BLaER1 treated with 17β-estradiol and CSF1 and Interleukin-3, amounts not matched to agents 10 nM and 100 nM (cell line): ENCODE data around the gene MCC.

Experiments used
- H3K27ac ChIP-seq, 11 experiments: shearing (Covaris generic); formaldehyde crosslinking; 2 replicates each; pipeline ENCODE4 v1.8.1; 2022
- H3K27me3 ChIP-seq, 11 experiments: shearing (Covaris generic); formaldehyde crosslinking; 2 replicates each; pipeline ENCODE4 v1.8.1; 2022
- H3K36me3 ChIP-seq, 11 experiments: shearing (Covaris generic); formaldehyde crosslinking; 2 replicates each; pipeline ENCODE4 v1.8.1; 2022
- H3K4me1 ChIP-seq, 10 experiments: shearing (Covaris generic); formaldehyde crosslinking; 2 replicates each; pipeline ENCODE4 v1.8.1; 2022
- H3K4me2 ChIP-seq, 11 experiments: shearing (Covaris generic); formaldehyde crosslinking; 2 replicates each; pipeline ENCODE4 v1.8.1; 2022
- H3K4me3 ChIP-seq, 10 experiments: shearing (Covaris generic); formaldehyde crosslinking; 2 replicates each; pipeline ENCODE4 v1.8.1; 2022
- H3K9ac ChIP-seq, 11 experiments: shearing (Covaris generic); formaldehyde crosslinking; 2 replicates each; pipeline ENCODE4 v1.8.1; 2022
- H3K9me3 ChIP-seq, 11 experiments: shearing (Covaris generic); formaldehyde crosslinking; replicated peaks in 1 of 11; 2 replicates each; pipeline ENCODE4 v1.8.1; 2022
- H4K20me1 ChIP-seq, 11 experiments: shearing (Covaris generic); formaldehyde crosslinking; 2 replicates each; pipeline ENCODE4 v1.8.1; 2022
- Cebpa-rat ChIP-seq, 11 experiments: shearing (Covaris generic); IDR thresholded peaks; 2 replicates each; pipeline ENCODE4 v1.8.1; 2022

The MCC gene

DNA sequence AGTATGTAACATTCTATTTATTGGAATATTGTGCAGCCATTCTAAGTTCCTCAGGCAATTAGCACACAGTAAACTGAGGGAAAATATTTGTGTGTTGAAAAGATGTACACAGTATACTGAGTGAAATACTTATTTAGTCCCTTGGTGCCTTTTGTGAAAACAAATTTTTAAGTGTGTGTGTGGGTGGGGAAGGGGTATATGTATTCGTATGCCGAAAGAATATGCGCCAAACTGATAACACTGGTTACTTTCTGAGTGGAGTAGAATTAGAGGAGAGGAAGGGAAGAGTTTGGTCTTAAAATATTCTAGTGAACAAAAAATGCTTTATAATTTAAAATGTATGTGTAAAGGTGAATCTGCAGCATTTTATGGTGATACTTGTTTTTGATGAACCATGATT lies 508.5 kb downstream of the MCC start:
- peak overlapping the region in 10 of 11 experiments; percentile 23 to 93 (median 68); a peak in 20 of 22 replicates for H3K4me2 ChIP-seq
- H3K9ac ChIP-seq, result peak overlapping the region in 2 of 11 experiments; percentile 51 to 57; a peak in 5 of 22 replicates
- H3K27me3 ChIP-seq, result no peaks in the 10 kb centered on the region
- peak overlapping the region in 4 of 10 experiments; percentile 4 to 93 (median 14); a peak in 4 of 20 replicates for H3K4me3 ChIP-seq
- H3K9me3 ChIP-seq, result peaks cover 0 to 7% (median 0%) of the 10 kb centered on the region in 11 experiments; a peak in 2 of 22 replicates
- peaks cover 18 to 57% (median 35%) of the 10 kb centered on the region in 10 experiments; a peak in 19 of 20 replicates for H3K4me1 ChIP-seq
- H3K36me3 ChIP-seq, result peaks cover 25 to 54% (median 37%) of the 10 kb centered on the region in 11 experiments
- TF ChIP-seq Cebpa-rat (IDR thresholded peaks at IDR 0.05), result no peak
- no peak overlapping the region for H3K27ac ChIP-seq
- H4K20me1 ChIP-seq, result peaks cover 43 to 73% (median 66%) of the 10 kb centered on the region in 11 experiments

DNA sequence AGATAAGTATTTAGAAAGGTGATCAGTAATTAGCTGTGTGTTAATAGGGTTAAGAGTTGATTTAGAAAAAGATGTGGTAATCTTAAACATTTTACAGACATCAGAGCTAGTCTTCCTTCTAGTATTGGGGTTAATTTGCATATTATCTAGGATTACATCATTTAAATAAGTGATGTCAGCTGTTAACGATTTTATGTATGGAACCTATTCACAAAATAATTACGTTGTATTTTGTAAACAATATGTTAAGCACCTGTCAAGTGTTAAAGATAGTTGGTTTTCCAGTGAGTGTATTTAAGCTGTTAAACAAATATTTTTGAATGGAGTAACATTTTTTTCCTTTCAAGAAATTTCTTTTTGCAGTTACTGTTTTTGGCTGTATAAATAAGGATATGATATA lies 509.4 kb downstream of the MCC start:
- H4K20me1 ChIP-seq, result peaks cover 35 to 64% (median 58%) of the 10 kb centered on the region in 11 experiments
- no peaks in the 10 kb centered on the region for H3K27me3 ChIP-seq
- H3K36me3 ChIP-seq, result peaks cover 19 to 46% (median 30%) of the 10 kb centered on the region in 11 experiments
- no peak for TF ChIP-seq Cebpa-rat (IDR thresholded peaks at IDR 0.05)
- H3K27ac ChIP-seq, result peak overlapping the region in 1 of 11 experiments; percentile 90; a peak in 1 of 22 replicates
- H3K4me2 ChIP-seq, result peak overlapping the region in 10 of 11 experiments; percentile 66 to 93 (median 86); a peak in 16 of 22 replicates
- H3K9me3 ChIP-seq, result peaks cover 0 to 7% (median 0%) of the 10 kb centered on the region in 11 experiments; a peak in 2 of 22 replicates
- peaks cover 18 to 52% (median 33%) of the 10 kb centered on the region in 10 experiments; a peak in 19 of 20 replicates for H3K4me1 ChIP-seq
- H3K4me3 ChIP-seq, result peak overlapping the region in 9 of 10 experiments; percentile 77 to 95 (median 86); a peak in 13 of 20 replicates
- peak overlapping the region in 3 of 11 experiments; percentile 91 to 93 (median 92); a peak in 3 of 22 replicates for H3K9ac ChIP-seq

DNA sequence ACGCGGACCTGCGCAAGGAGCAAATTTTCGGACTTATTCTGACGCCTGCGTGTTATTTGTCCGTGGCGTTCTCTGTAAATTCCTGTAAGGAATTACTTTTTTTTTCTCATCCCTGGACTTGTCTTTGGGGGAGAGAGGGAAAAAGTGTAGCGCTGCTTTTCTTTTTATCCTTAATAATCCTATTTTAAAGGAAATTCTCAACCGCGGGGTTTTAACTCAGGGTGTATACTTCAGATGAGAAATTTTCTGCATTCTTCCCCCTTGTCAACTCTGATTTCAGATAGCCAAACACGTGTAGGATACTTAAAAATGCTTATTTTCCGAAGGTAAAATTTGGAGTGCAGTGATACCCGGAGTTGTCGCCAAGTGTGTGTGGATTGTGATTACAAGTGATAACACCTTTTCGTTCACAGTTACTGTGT lies 510.8 kb downstream of the MCC start:
- Histone ChIP-seq H3K9ac (peak overlapping the region; percentile 90 to 98 (median 94)), H3K27ac (peak overlapping the region; percentile 74 to 98 (median 94))

DNA sequence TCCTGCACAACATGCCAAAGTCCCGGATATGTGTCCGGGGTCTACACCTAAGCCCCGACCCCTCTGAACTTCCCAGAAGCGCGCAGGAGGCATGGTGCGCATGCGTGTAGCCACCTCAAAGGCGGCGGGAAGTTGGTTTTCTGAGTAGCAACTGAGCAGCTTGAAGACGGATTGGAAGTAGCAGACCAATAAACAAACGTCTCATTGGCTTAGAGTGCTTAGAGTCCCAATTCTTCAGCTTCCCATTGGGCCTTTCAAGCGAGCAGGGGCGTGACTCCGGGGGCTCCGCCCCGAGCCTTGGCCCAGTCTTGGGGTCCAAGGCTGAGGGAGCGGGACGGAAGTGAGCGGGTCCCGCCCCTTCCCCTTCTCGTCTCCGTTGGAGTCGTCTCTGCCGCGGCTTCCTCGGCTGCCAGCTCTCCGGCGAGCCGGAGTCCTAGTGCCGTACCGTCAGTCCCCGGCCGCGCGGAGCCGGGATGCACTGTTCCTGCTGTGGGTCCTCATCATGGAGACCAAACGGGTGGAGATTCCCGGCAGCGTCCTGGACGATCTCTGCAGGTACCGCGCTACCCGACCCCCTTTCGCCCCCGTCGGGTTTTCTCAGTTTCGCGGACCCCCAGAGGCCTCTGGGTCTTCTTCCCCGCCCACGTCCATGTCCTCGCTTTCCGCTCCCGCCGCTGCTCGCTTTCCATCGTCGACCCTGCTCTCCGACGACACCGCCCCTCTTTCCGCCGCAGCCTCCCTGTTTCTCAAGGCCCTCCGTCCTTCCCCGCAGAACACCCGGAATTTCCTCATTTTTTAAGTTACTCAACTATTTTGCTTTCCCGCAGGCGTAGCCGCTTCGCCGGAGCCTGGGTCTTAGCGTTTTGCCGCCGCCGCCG lies 511.6 kb downstream of the MCC start, which contains the start of gene DCP2:
Gene DCP2, plus strand, starts transcription at position 367 of the 878 bp plus-strand sequence. Its CDS starts 136 bp downstream, at position 503.
- peak within 1 kb of the TSS; percentile 74 to 98 (median 94) for H3K27ac ChIP-seq
- H3K4me3 ChIP-seq, result peak within 1 kb of the TSS; percentile 77 to 95 (median 87)
- peaks cover 0 to 7% (median 0%) of the 10 kb centered on the region in 11 experiments; a peak in 2 of 22 replicates for H3K9me3 ChIP-seq
- peak within 1 kb of the TSS; percentile 90 to 98 (median 94) for H3K9ac ChIP-seq
- H4K20me1 ChIP-seq, result peaks cover 13 to 43% (median 36%) of the 10 kb centered on the region in 11 experiments; a peak in 20 of 22 replicates
- peaks cover 11 to 33% (median 21%) of the 10 kb centered on the region in 10 experiments; a peak in 18 of 20 replicates for H3K4me1 ChIP-seq
- H3K4me2 ChIP-seq, result peak within 1 kb of the TSS; percentile 69 to 93 (median 85)
- TF ChIP-seq Cebpa-rat (IDR thresholded peaks at IDR 0.05), result peak in 6 of 11 experiments; percentile 29 to 62 (median 46); a peak in 8 of 22 replicates
- no peaks in the 10 kb centered on the region for H3K27me3 ChIP-seq
- H3K36me3 ChIP-seq, result peaks cover 9 to 24% (median 12%) of the 10 kb centered on the region in 11 experiments

More for the DNA sequence above, 510.8 kb downstream of the MCC start:
- H3K4me3 ChIP-seq, result peak overlapping the region; percentile 77 to 95 (median 87)
- no peak for TF ChIP-seq Cebpa-rat (IDR thresholded peaks at IDR 0.05)
- H4K20me1 ChIP-seq, result peaks cover 21 to 51% (median 44%) of the 10 kb centered on the region in 11 experiments; a peak in 21 of 22 replicates
- peaks cover 17 to 32% (median 19%) of the 10 kb centered on the region in 11 experiments for H3K36me3 ChIP-seq
- H3K4me1 ChIP-seq, result peaks cover 11 to 40% (median 24%) of the 10 kb centered on the region in 10 experiments; a peak in 18 of 20 replicates
- peak overlapping the region; percentile 66 to 93 (median 85) for H3K4me2 ChIP-seq
- H3K9me3 ChIP-seq, result peaks cover 0 to 7% (median 0%) of the 10 kb centered on the region in 11 experiments; a peak in 2 of 22 replicates
- H3K27me3 ChIP-seq, result no peaks in the 10 kb centered on the region

DNA sequence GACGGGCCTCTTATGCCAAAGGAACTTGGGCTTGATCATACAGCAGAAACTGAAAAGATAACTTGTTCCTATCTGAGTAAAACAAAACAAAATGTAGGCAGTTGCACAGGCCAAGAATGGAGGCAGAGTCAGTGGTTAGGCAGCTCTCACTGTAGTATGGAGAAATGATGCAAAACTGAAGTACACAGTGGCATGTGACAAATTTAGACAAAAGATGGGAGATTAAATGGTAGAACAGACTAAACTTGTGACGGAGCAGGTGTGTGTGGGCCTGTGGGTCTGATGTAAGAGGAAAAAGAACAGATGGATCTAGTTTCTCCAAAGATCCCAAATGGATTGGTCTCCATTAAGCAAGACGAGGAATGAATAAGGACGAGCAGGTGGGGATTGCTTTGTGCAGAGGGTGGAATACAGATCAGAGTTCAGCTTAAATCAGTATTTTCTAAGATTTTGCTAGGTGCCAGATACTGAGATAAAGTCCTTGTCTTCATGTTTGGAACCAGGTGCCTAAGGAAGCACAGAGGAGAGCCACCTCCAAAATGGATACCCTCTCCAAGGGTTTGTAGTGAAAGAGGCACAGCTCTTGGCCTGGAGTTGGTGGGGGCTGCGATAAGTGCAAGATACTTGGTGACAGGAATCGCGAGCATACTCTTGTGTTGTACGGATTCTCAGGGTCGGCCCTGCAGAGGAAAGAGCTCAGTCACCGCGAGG lies 512.4 kb downstream of the MCC start:
- Histone ChIP-seq H3K4me3 (peak overlapping the region; percentile 77 to 95 (median 87)), H3K27me3 (no peaks in the 10 kb centered on the region), H4K20me1 (peaks cover 5 to 35% (median 29%) of the 10 kb centered on the region in 11 experiments; a peak in 18 of 22 replicates), H3K27ac (peak overlapping the region in 10 of 11 experiments; percentile 57 to 98 (median 94); a peak in 20 of 22 replicates), H3K36me3 (peaks cover 1 to 16% (median 4%) of the 10 kb centered on the region in 11 experiments; a peak in 21 of 22 replicates), H3K4me2 (peak overlapping the region; percentile 62 to 79 (median 70)), H3K4me1 (peaks cover 11 to 30% (median 21%) of the 10 kb centered on the region in 10 experiments; a peak in 18 of 20 replicates), H3K9ac (peak overlapping the region in 10 of 11 experiments; percentile 44 to 98 (median 94); a peak in 19 of 22 replicates), H3K9me3 (peaks cover 0 to 4% (median 0%) of the 10 kb centered on the region in 11 experiments; a peak in 2 of 22 replicates)
- TF ChIP-seq Cebpa-rat (IDR thresholded peaks at IDR 0.05), result no peak

DNA sequence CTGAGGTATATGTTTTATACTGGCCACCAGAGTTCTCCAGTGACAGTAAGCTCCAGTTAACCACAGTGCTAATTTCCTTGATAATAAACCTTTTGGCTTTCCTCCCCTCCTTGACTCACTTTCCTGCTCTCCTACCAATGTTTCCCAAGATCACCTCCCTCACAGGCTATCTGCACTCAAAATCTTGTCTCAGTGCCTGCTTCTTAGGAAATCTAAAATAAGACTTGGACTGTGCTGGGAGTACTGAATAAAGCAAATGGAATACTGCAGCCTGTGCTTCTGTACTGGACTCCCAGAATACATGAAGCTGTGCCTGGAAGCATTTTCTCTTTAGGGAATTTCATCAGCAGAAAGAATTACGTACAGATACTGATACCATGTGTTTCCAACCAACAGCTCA lies 513.4 kb downstream of the MCC start:
- Histone ChIP-seq H3K36me3 (peaks cover 0 to 7% (median 0%) of the 10 kb centered on the region in 11 experiments; a peak in 1 of 22 replicates), H3K27ac (no peak overlapping the region), H3K4me3 (no peak overlapping the region), H3K4me1 (peaks cover 7 to 26% (median 19%) of the 10 kb centered on the region in 10 experiments; a peak in 18 of 20 replicates), H3K27me3 (no peaks in the 10 kb centered on the region), H3K9me3 (peaks cover 0 to 4% (median 0%) of the 10 kb centered on the region in 11 experiments; a peak in 2 of 22 replicates), H3K9ac (no peak overlapping the region), H4K20me1 (peaks cover 4 to 26% (median 20%) of the 10 kb centered on the region in 11 experiments; a peak in 16 of 22 replicates), H3K4me2 (no peak overlapping the region)
- TF ChIP-seq Cebpa-rat (IDR thresholded peaks at IDR 0.05), result no peak

DNA sequence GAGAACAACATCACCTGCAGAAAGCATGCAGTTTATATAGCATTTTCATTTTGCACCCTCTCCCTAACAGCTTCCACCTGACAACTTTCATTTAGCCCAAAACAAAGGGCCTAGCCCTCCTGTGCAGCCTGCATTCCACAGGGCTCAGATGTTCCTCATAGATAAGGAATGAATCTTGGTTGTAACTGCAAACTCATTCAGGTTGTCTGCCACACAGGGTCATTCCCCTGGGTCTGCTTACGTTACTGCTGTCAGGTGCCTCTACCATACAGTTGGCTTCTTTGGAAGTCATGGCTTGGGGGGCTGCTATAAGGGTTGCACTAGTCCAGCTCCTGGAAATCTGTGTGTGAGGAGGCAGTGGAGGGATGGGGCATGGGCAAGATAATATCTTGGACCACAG lies 514.3 kb downstream of the MCC start:
- Histone ChIP-seq H3K4me1 (peaks cover 0 to 17% (median 10%) of the 10 kb centered on the region in 10 experiments; a peak in 14 of 20 replicates), H3K4me3 (no peak overlapping the region), H3K9me3 (peaks cover 0 to 4% (median 0%) of the 10 kb centered on the region in 11 experiments; a peak in 2 of 22 replicates), H3K27ac (no peak overlapping the region), H3K9ac (no peak overlapping the region), H3K27me3 (no peaks in the 10 kb centered on the region), H3K36me3 (no peaks in the 10 kb centered on the region; a peak in 1 of 22 replicates), H3K4me2 (no peak overlapping the region), H4K20me1 (peaks cover 0 to 18% (median 12%) of the 10 kb centered on the region in 11 experiments; a peak in 15 of 22 replicates)
- no peak for TF ChIP-seq Cebpa-rat (IDR thresholded peaks at IDR 0.05)
